Measurements from ENCODE around the gene IDS. TPM values are rescaled to one million over a fixed set of nuclear protein-coding genes. Genes with fewer than 3 reads are reported as not detected.

IDS gene
- total RNA-seq, 1 experiment from 2014 or later: 29.9 TPM

- CTCF ChIA-PET: interaction anchor here (0.7 to 1.5 kb wide), 4 partner anchors 8 to 1596 kb away, joined by 3 to 4 read pairs (median 4); partner anchors contain the start of gene IDS
- peak; percentile 39 for TF ChIP-seq CTCF (IDR thresholded peaks at IDR 0.05; ENCODE audit: unreplicated experiment)
- POLR2A ChIA-PET: interaction anchor here (1.2 kb wide), 1 partner anchor 35 kb away, joined by 3 read pairs; no protein-coding TSS in a partner anchor
- no peaks in the 10 kb centered on the region for H3K27me3 Mint-ChIP-seq (ENCODE audit: insufficient read depth, unreplicated experiment)
- DNase-seq (ENCODE audit: unreplicated experiment): peak; percentile 66
- peaks cover 7% of the 10 kb centered on the region for H3K36me3 Mint-ChIP-seq (ENCODE audit: insufficient read depth, unreplicated experiment)
- no TSS peak for BruUV-seq (replicated peaks)
- no peak overlapping the region for H3K27ac Mint-ChIP-seq (ENCODE audit: low read depth, unreplicated experiment)
- intact Hi-C loops (cut with micrococcal nuclease): no loop called here
- peaks cover 5% of the 10 kb centered on the region for H3K4me1 Mint-ChIP-seq (ENCODE audit: insufficient read depth, unreplicated experiment)
- H3K4me3 Mint-ChIP-seq (ENCODE audit: unreplicated experiment): no peak overlapping the region
- H3K9me3 Mint-ChIP-seq (ENCODE audit: unreplicated experiment): no peaks in the 10 kb centered on the region
Observed at GRCh38 chrX:149512225-149512885, 7.2 kb upstream of the IDS start.

DNA sequence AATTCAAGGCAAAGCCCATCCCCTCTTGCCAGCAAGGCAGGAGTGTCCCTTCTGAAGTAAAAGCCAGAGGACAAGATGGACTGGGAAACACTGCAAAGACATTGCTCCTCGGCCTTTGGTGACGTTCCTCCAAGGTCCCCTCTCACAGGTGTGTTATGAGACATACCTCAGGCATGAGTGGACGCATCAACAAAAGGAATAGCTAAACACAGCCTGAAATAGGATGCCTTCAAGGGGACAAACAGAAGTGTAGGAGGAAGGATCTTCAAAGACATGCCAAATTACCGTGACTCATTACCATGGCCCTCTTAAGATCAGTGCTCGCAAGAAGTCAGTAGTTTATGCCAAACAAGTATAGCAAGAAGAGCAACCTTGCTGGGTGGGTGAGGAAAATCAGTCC is 6.0 kb upstream of the IDS start:
- Mint-ChIP-seq H3K36me3 (ENCODE audit: insufficient read depth, unreplicated experiment) (peaks cover 5% of the 10 kb centered on the region), H3K4me3 (ENCODE audit: unreplicated experiment) (no peak overlapping the region), H3K9me3 (ENCODE audit: unreplicated experiment) (no peaks in the 10 kb centered on the region), H3K27me3 (ENCODE audit: insufficient read depth, unreplicated experiment) (no peaks in the 10 kb centered on the region), H3K27ac (ENCODE audit: low read depth, unreplicated experiment) (no peak overlapping the region), H3K4me1 (ENCODE audit: insufficient read depth, unreplicated experiment) (peaks cover 5% of the 10 kb centered on the region)
- POLR2A ChIA-PET: no interaction called here
- TF ChIP-seq CTCF (IDR thresholded peaks at IDR 0.05; ENCODE audit: unreplicated experiment): no peak
- CTCF ChIA-PET: interaction anchor here (0.6 to 1.0 kb wide), 2 partner anchors 10 to 963 kb away, joined by 3 to 4 read pairs; no protein-coding TSS in a partner anchor
- no TSS peak for BruUV-seq (replicated peaks)
- DNase-seq (ENCODE audit: unreplicated experiment): no peak
- intact Hi-C loops (cut with micrococcal nuclease): no loop called here

GRCh38 chrX:149510386-149510785 is 5.3 kb upstream of the IDS start:
- CTCF ChIA-PET: no interaction called here
- H3K9me3 Mint-ChIP-seq (ENCODE audit: unreplicated experiment): no peaks in the 10 kb centered on the region
- intact Hi-C loops (cut with micrococcal nuclease): no loop called here

DNA sequence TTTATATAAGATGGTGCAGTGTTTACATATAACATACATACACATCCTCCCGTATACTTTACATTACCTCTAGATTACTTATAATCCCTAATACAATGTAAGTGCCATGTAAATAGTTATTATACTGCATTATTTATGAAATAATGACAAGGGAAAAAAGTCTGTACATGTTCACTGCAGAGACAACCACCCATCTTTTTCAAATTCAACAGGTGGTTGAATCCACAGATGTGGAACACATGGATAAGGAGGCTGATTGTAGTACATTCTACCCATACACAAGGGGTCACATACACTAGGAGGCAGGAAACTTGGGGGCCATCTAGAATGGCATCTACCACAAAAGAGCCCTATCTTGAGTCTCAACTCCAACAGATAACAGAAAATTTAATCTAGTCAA is 3.4 kb upstream of the IDS start:
- no peak for DNase-seq (ENCODE audit: unreplicated experiment)
- Mint-ChIP-seq H3K4me3 (ENCODE audit: unreplicated experiment) (no peak overlapping the region), H3K27me3 (ENCODE audit: insufficient read depth, unreplicated experiment) (no peaks in the 10 kb centered on the region), H3K36me3 (ENCODE audit: insufficient read depth, unreplicated experiment) (no peaks in the 10 kb centered on the region), H3K4me1 (ENCODE audit: insufficient read depth, unreplicated experiment) (peaks cover 16% of the 10 kb centered on the region), H3K27ac (ENCODE audit: low read depth, unreplicated experiment) (no peak overlapping the region), H3K9me3 (ENCODE audit: unreplicated experiment) (no peaks in the 10 kb centered on the region)
- no TSS peak for BruUV-seq (replicated peaks)
- CTCF ChIA-PET: no interaction called here
- POLR2A ChIA-PET: interaction anchor here (1.1 kb wide), 1 partner anchor 11 kb away, joined by 3 read pairs; no protein-coding TSS in a partner anchor
- TF ChIP-seq CTCF (IDR thresholded peaks at IDR 0.05; ENCODE audit: unreplicated experiment): no peak
- intact Hi-C loops (cut with micrococcal nuclease): no loop called here

More at GRCh38 chrX:149510386-149510785, 5.3 kb upstream of the IDS start:
- H3K4me3 Mint-ChIP-seq (ENCODE audit: unreplicated experiment): no peak overlapping the region
- no peak overlapping the region for H3K27ac Mint-ChIP-seq (ENCODE audit: low read depth, unreplicated experiment)
- H3K36me3 Mint-ChIP-seq (ENCODE audit: insufficient read depth, unreplicated experiment): no peaks in the 10 kb centered on the region
- H3K27me3 Mint-ChIP-seq (ENCODE audit: insufficient read depth, unreplicated experiment): no peaks in the 10 kb centered on the region
- DNase-seq (ENCODE audit: unreplicated experiment): no peak
- no TSS peak for BruUV-seq (replicated peaks)
- POLR2A ChIA-PET: no interaction called here
- TF ChIP-seq CTCF (IDR thresholded peaks at IDR 0.05; ENCODE audit: unreplicated experiment): no peak
- peaks cover 9% of the 10 kb centered on the region for H3K4me1 Mint-ChIP-seq (ENCODE audit: insufficient read depth, unreplicated experiment)

Measured in MCF 10A (cell line).